PFSK-1 (cell line): ENCODE data around the gene FOXK1.

ENCODE experiments used
- FOXP2 ChIP-seq: optimal IDR thresholded peaks from 2 replicates; pipeline ENCODE3; 2011; ENCODE audit warnings: borderline replicate concordance, control low read depth, inconsistent platforms; ENCODE audit not compliant: insufficient read depth; ENCODE audit errors: extremely low read length, extremely low read depth
- POLR2AphosphoS5 ChIP-seq: IDR thresholded peaks from 2 replicates; pipeline ENCODE4 v1.6.1; 2012; ENCODE audit warnings: low read depth, mild to moderate bottlenecking, control low read depth, low read length, moderate library complexity
- SIN3A ChIP-seq: IDR thresholded peaks from 2 replicates; pipeline ENCODE4 v1.6.1; 2012; ENCODE audit warnings: mild to moderate bottlenecking, low read length, moderate library complexity, borderline replicate concordance; ENCODE audit not compliant: insufficient read depth
- TAF1 ChIP-seq: IDR thresholded peaks from 2 replicates; pipeline ENCODE4 v1.6.1; 2012; ENCODE audit warnings: low read length, control low read depth, borderline replicate concordance; ENCODE audit not compliant: insufficient read depth
- TF ChIP-seq, protein P1 (sequence below), 2 experiments: IDR thresholded peaks; 2 replicates each; pipeline versions ENCODE4 v1.6.1 to v1.8.0; 2011 to 2012; ENCODE audit warnings: low read depth in 2 of 2, low read length in 2 of 2, control low read depth in 1 of 2, inconsistent platforms in 1 of 2, mild to moderate bottlenecking in 1 of 2, moderate library complexity in 1 of 2; ENCODE audit not compliant: insufficient read depth in 1 of 2

Gene FOXK1

DNA sequence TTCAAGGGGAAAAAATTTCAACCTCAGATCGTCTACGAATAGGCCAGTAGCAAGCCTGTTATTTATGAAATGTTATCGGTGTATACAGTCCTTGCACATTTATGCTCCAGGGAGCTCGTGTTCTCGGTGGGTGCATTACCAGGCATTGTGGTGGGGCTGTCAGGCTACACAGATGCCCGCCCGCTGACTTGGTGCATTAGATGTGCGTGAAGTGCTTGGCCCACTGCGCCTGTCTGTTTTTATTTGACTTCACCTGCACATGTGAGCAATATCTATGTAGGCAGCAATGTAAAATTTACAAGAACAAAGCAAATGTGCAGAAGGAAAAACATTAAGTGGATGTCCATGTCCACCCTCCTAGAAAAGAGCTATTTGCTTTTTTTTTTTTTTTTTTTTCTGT is 2.8 kb downstream of the FOXK1 start:
- TF ChIP-seq TAF1 (no peak), POLR2AphosphoS5 (no peak), SIN3A (no peak), FOXP2 (no peak)
- TF ChIP-seq, protein P1, sequence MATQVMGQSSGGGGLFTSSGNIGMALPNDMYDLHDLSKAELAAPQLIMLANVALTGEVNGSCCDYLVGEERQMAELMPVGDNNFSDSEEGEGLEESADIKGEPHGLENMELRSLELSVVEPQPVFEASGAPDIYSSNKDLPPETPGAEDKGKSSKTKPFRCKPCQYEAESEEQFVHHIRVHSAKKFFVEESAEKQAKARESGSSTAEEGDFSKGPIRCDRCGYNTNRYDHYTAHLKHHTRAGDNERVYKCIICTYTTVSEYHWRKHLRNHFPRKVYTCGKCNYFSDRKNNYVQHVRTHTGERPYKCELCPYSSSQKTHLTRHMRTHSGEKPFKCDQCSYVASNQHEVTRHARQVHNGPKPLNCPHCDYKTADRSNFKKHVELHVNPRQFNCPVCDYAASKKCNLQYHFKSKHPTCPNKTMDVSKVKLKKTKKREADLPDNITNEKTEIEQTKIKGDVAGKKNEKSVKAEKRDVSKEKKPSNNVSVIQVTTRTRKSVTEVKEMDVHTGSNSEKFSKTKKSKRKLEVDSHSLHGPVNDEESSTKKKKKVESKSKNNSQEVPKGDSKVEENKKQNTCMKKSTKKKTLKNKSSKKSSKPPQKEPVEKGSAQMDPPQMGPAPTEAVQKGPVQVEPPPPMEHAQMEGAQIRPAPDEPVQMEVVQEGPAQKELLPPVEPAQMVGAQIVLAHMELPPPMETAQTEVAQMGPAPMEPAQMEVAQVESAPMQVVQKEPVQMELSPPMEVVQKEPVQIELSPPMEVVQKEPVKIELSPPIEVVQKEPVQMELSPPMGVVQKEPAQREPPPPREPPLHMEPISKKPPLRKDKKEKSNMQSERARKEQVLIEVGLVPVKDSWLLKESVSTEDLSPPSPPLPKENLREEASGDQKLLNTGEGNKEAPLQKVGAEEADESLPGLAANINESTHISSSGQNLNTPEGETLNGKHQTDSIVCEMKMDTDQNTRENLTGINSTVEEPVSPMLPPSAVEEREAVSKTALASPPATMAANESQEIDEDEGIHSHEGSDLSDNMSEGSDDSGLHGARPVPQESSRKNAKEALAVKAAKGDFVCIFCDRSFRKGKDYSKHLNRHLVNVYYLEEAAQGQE (IDR thresholded peaks at IDR 0.05; ENCODE audit: insufficient read depth in 1 of 2, low read depth in 2 of 2, low read length in 2 of 2): no peak

DNA sequence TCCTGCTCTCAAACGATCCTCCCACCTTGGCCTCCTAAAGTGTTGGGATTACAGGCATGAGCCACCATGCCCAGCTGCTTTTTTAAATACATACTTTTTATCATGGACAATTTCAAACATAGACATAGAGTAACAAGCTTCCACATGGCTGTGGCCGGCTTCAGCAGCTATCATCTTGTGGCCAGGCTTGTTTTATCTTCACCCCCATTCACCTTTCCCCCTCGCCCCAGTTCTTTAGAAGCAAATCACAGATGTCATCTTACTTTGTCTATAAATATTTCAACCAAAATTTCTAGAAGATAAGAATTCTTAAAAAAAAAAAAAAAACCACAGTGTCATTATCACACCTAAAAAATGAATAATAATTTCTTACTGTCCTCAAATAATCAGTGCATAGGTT is 5.9 kb downstream of the FOXK1 start:
- TF ChIP-seq FOXP2: no peak
- no peak for TF ChIP-seq TAF1
- no peak for TF ChIP-seq SIN3A
- TF ChIP-seq, protein P1 (IDR thresholded peaks at IDR 0.05; ENCODE audit: insufficient read depth in 1 of 2, low read depth in 2 of 2, low read length in 2 of 2): no peak
- no peak for TF ChIP-seq POLR2AphosphoS5

DNA sequence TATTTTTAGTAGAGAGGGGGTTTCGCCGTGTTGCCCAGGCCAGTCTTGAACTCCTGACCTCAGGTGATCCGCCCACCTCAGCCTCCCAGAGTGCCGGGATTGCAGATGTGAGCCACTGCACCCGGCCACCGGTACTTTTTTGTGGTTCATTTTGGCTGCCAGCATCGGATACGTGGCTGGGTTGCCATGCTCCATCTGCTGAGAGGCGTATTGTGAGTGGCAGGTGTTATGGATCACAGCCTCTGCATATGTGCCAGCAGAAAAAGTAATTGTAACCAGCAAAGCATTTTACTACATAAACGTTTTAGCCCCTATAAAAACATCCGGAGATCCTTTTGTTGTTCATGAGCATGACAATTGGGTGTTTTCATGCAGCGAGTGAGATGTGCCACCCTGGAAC is 7.1 kb downstream of the FOXK1 start:
- TF ChIP-seq SIN3A: no peak
- no peak for TF ChIP-seq TAF1
- no peak for TF ChIP-seq POLR2AphosphoS5
- TF ChIP-seq, protein P1 (IDR thresholded peaks at IDR 0.05; ENCODE audit: insufficient read depth in 1 of 2, low read depth in 2 of 2, low read length in 2 of 2): no peak
- TF ChIP-seq FOXP2: no peak

DNA sequence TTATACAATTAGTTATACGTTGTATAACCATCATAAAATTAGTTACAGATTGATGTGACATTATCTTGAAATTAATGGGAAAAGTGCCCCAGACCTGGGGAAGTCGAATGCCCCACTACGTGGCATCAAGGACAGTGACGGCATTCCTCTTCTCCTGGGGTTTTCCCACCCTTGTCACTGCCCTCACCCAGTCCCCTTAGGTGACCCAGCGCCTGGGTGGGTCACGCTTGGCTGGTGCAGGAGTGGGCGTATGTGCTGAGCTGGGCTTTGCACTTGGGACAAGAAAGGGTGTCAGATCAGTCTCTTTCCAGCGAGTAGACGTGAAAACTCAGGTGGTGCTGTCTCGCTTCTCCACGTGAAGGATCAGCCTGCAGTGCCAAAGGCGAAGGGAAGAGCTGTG is 7.6 kb downstream of the FOXK1 start:
- no peak for TF ChIP-seq FOXP2
- TF ChIP-seq, protein P1 (IDR thresholded peaks at IDR 0.05; ENCODE audit: insufficient read depth in 1 of 2, low read depth in 2 of 2, low read length in 2 of 2): no peak
- no peak for TF ChIP-seq TAF1
- no peak for TF ChIP-seq SIN3A
- no peak for TF ChIP-seq POLR2AphosphoS5
